ENCODE measurements around the gene PLIN1. TPM values are rescaled to one million over a fixed set of nuclear protein-coding genes. Genes with fewer than 3 reads are reported as not detected.

PLIN1 gene
- total and polyA plus RNA-seq, 2 of the 4 experiments (the other 2 are of a cell fraction) = under 0.01 to 0.07 TPM

GRCh38 chr15:89615135-89615534 is 64.0 kb downstream of the PLIN1 start:
- no TSS peak for BruUV-seq (replicated peaks)
- no peak overlapping the region for H4K91ac ChIP-seq (ENCODE audit: insufficient read depth, low read depth, low read length)
- no peak overlapping the region for H4K8ac ChIP-seq (ENCODE audit: low read depth in 2 of 2, low read length in 2 of 2)
- no peak overlapping the region for H3K56ac ChIP-seq (ENCODE audit: extremely low read depth, insufficient read depth, low read length)
- no peak overlapping the region for H3K27ac ChIP-seq (ENCODE audit: insufficient read depth, low read length)
- H4K20me1 ChIP-seq (ENCODE audit: insufficient read depth, low read length) = no peaks in the 10 kb centered on the region
- CTCF ChIA-PET = no interaction called here
- WGBS, 2 experiments (ENCODE audit: extremely low coverage in 2 of 2, insufficient read length in 1 of 2) = no CpG with 5 or more reads among the region's 1 CpG
- H3K14ac ChIP-seq (replicated peaks; ENCODE audit: low read depth, low read length) = no peak overlapping the region
- in situ Hi-C loops (cut with MboI; ENCODE audit: low sequenced_read_pairs) (no loop called here), dilution Hi-C loops (cut with HindIII; ENCODE audit: low sequenced_read_pairs, unreplicated experiment) (no loop called here), intact Hi-C loops (cut with micrococcal nuclease) (no loop called here)
- H2BK20ac ChIP-seq (ENCODE audit: low read depth, low read length) = no peak overlapping the region
- no peak overlapping the region for H2BK120ac ChIP-seq (ENCODE audit: low read depth, low read length)
- H3K79me1 ChIP-seq (ENCODE audit: low read depth in 1 of 2, low read length in 2 of 2) = peaks cover 8 to 9% of the 10 kb centered on the region in 2 experiments; a peak in 2 of 4 replicates
- ATAC-seq (ENCODE audit: low read depth) (no peak), DNase-seq (no peak)
- H3K27me3 ChIP-seq (ENCODE audit: control insufficient read depth, insufficient read depth, low read length) = no peaks in the 10 kb centered on the region
- H3K4me2 ChIP-seq (ENCODE audit: low read depth, low read length) = no peak overlapping the region
- no peak overlapping the region for H3K4ac ChIP-seq (ENCODE audit: low read depth, low read length)
- H3K9me3 ChIP-seq (ENCODE audit: control insufficient read depth, insufficient read depth, low read length) = peaks cover 11% of the 10 kb centered on the region
- no peak overlapping the region for H3K18ac ChIP-seq (ENCODE audit: low read depth, low read length)
- no peaks in the 10 kb centered on the region for H3K4me1 ChIP-seq (ENCODE audit: control insufficient read depth, insufficient read depth, low read length)
- POLR2A ChIA-PET (ENCODE audit: unreplicated experiment) = no interaction called here
- peaks cover 6% of the 10 kb centered on the region for H3K36me3 ChIP-seq (ENCODE audit: control insufficient read depth, insufficient read depth, low read length)
- no peak overlapping the region for H2AK9ac ChIP-seq (replicated peaks; ENCODE audit: low read depth, low read length, poor library complexity)
- H2BK5ac ChIP-seq (ENCODE audit: low read depth, low read length, poor library complexity, severe bottlenecking) = no peak overlapping the region
- no peak overlapping the region for H2BK15ac ChIP-seq (ENCODE audit: low read depth, low read length)
- TF ChIP-seq MAFK (IDR thresholded peaks at IDR 0.05; ENCODE audit: low read depth, low read length) = no peak
- TF ChIP-seq RCOR1 (IDR thresholded peaks at IDR 0.05; ENCODE audit: insufficient replicate concordance, low read length) = no peak
- no peak for TF ChIP-seq CTCF (conservative IDR thresholded peaks at IDR 0.05; ENCODE audit: low read depth, low read length)
- no peak for TF ChIP-seq NFE2L2 (IDR thresholded peaks at IDR 0.05; ENCODE audit: low read depth, low read length)
- no peaks in the 10 kb centered on the region for H3K9me1 ChIP-seq (ENCODE audit: insufficient read depth, low read length)
- H3K4me3 ChIP-seq (ENCODE audit: insufficient read depth, low read depth, low read length) = no peak overlapping the region
- no peak overlapping the region for H3K9ac ChIP-seq (ENCODE audit: low read depth, low read length)
- no peak overlapping the region for H3K23ac ChIP-seq (ENCODE audit: low read depth, low read length)
- no peak overlapping the region for H2AFZ ChIP-seq (replicated peaks; ENCODE audit: low read length, poor library complexity)
- H2AK5ac ChIP-seq (ENCODE audit: low read depth, low read length) = no peak overlapping the region
- no peak overlapping the region for H4K5ac ChIP-seq (ENCODE audit: low read depth, low read length)

Small RNA genes within 50 kb of the gene (microRNA-seq; reads per million reads assigned to microRNA genes)
- gene RNU6-132P (ENCODE audit: insufficient read depth, insufficient read length) = not detected

Small RNA genes within 50 kb of the gene (small RNA-seq; reads per million reads assigned to genes)
- gene RNU6-132P = 0 to 3.0 (median 0.24) reads per million in 5 experiments

Other genes with a start within 250 kb of the PLIN1 start
- gene RHCG, start 182.8 kb downstream of the PLIN1 start, total RNA-seq (2012; rRNA removed) = not detected in 2 replicates
- gene RHCG, start 182.8 kb downstream of the PLIN1 start, polyA plus RNA-seq (2012; rRNA removed) = not detected in 2 replicates
- gene TICRR, start 103.9 kb downstream of the PLIN1 start, total RNA-seq (2012; rRNA removed) = 3.0 and 3.3 TPM in 2 replicates
- 4.0 and 4.2 TPM in 2 replicates for gene TICRR, start 103.9 kb downstream of the PLIN1 start, polyA plus RNA-seq (2012; rRNA removed)
- 5.0 and 5.3 TPM in 2 replicates for gene KIF7, start 23.9 kb downstream of the PLIN1 start, total RNA-seq (2012; rRNA removed)
- gene KIF7, start 23.9 kb downstream of the PLIN1 start, polyA plus RNA-seq (2012; rRNA removed) = 9.0 and 11.5 TPM in 2 replicates
- gene PEX11A, start 11.4 kb upstream of the PLIN1 start, total RNA-seq (2012; rRNA removed) = 7.8 and 10.2 TPM in 2 replicates
- gene PEX11A, start 11.4 kb upstream of the PLIN1 start, polyA plus RNA-seq (2012; rRNA removed) = 3.3 and 4.2 TPM in 2 replicates
- gene WDR93, start 11.4 kb upstream of the PLIN1 start, total RNA-seq (2012; rRNA removed) = not detected in 2 replicates
- not detected in 2 replicates for gene WDR93, start 11.4 kb upstream of the PLIN1 start, polyA plus RNA-seq (2012; rRNA removed)
- under 0.01 TPM in 1 of 2 replicates, not detected in the other for gene MESP1, start 71.9 kb upstream of the PLIN1 start, total RNA-seq (2012; rRNA removed)
- 0.10 and 0.13 TPM in 2 replicates for gene MESP1, start 71.9 kb upstream of the PLIN1 start, polyA plus RNA-seq (2012; rRNA removed)
- gene MESP2, start 97.0 kb upstream of the PLIN1 start, total RNA-seq (2012; rRNA removed) = 0.18 and 0.28 TPM in 2 replicates
- 0.32 and 0.34 TPM in 2 replicates for gene MESP2, start 97.0 kb upstream of the PLIN1 start, polyA plus RNA-seq (2012; rRNA removed)
- gene ANPEP, start 135.5 kb upstream of the PLIN1 start, total RNA-seq (2012; rRNA removed) = 8.4 and 8.6 TPM in 2 replicates
- gene ANPEP, start 135.5 kb upstream of the PLIN1 start, polyA plus RNA-seq (2012; rRNA removed) = 40.4 and 47.0 TPM in 2 replicates
- gene AP3S2, start 214.6 kb upstream of the PLIN1 start, total RNA-seq (2012; rRNA removed) = 34.1 and 44.4 TPM in 2 replicates
- gene AP3S2, start 214.6 kb upstream of the PLIN1 start, polyA plus RNA-seq (2012; rRNA removed) = 10.1 and 12.6 TPM in 2 replicates
- 3.9 and 5.6 TPM in 2 replicates for gene ARPIN, start 233.6 kb upstream of the PLIN1 start, total RNA-seq (2012; rRNA removed)
- gene ARPIN, start 233.6 kb upstream of the PLIN1 start, polyA plus RNA-seq (2012; rRNA removed) = 7.7 and 8.8 TPM in 2 replicates

All from IMR-90 (cell line).